ENCODE results near the gene SLC12A8.

The SLC12A8 gene

GRCh38 chr3:125126323-125126722 lies 86.2 kb downstream of the SLC12A8 start:
- peaks cover 19 to 28% of the 10 kb centered on the region in 2 donors for H3K4me1 Mint-ChIP-seq (ENCODE audit: low read depth in 2 of 2)
- H3K9me3 Mint-ChIP-seq = no peaks in the 10 kb centered on the region
- no peaks in the 10 kb centered on the region for H3K27me3 Mint-ChIP-seq
- no peaks in the 10 kb centered on the region for H3K36me3 Mint-ChIP-seq (ENCODE audit: insufficient read depth)
- no peak overlapping the region for H3K4me3 Mint-ChIP-seq
- DNase-seq = no peak
- peak overlapping the region in 1 of 2 donors; percentile 22 for H3K27ac Mint-ChIP-seq
- ATAC-seq (replicated peaks) = no peak

GRCh38 chr3:125125821-125126245 lies 86.7 kb downstream of the SLC12A8 start:
- no peak overlapping the region for H3K4me3 Mint-ChIP-seq
- no peak overlapping the region for H3K27ac Mint-ChIP-seq
- H3K27me3 Mint-ChIP-seq = no peaks in the 10 kb centered on the region
- ATAC-seq (replicated peaks) = peak; percentile 45
- DNase-seq = no peak
- no peaks in the 10 kb centered on the region for H3K36me3 Mint-ChIP-seq (ENCODE audit: insufficient read depth)
- H3K9me3 Mint-ChIP-seq = no peaks in the 10 kb centered on the region
- peaks cover 24 to 33% of the 10 kb centered on the region in 2 donors for H3K4me1 Mint-ChIP-seq (ENCODE audit: low read depth in 2 of 2)

- H3K4me3 Mint-ChIP-seq = no peak overlapping the region
- peaks cover 38 to 45% of the 10 kb centered on the region in 2 donors for H3K4me1 Mint-ChIP-seq (ENCODE audit: low read depth in 2 of 2)
- H3K27ac Mint-ChIP-seq = no peak overlapping the region
- H3K27me3 Mint-ChIP-seq = no peaks in the 10 kb centered on the region
- no peaks in the 10 kb centered on the region for H3K36me3 Mint-ChIP-seq (ENCODE audit: insufficient read depth)
- no peak for ATAC-seq (replicated peaks)
- no peaks in the 10 kb centered on the region for H3K9me3 Mint-ChIP-seq
- DNase-seq = no peak
Measured at GRCh38 chr3:125123451-125124305, 88.9 kb downstream of the SLC12A8 start.

- Mint-ChIP-seq H3K27ac (peak overlapping the region; percentile 21 to 92), H3K27me3 (no peaks in the 10 kb centered on the region), H3K9me3 (no peaks in the 10 kb centered on the region), H3K4me1 (ENCODE audit: low read depth in 2 of 2) (peaks cover 43 to 47% of the 10 kb centered on the region in 2 donors), H3K4me3 (peak overlapping the region; percentile 74 to 79), H3K36me3 (ENCODE audit: insufficient read depth) (peaks cover 4% of the 10 kb centered on the region)
- ATAC-seq (replicated peaks) (peak; percentile 40), DNase-seq (peak in 1 of 3 experiments; percentile 16)
Measured at GRCh38 chr3:125121246-125122010, 91.1 kb downstream of the SLC12A8 start.

GRCh38 chr3:125120379-125121122 lies 92.0 kb downstream of the SLC12A8 start:
- H3K27me3 Mint-ChIP-seq = no peaks in the 10 kb centered on the region
- ATAC-seq (replicated peaks) = no peak
- DNase-seq = no peak
- H3K36me3 Mint-ChIP-seq (ENCODE audit: insufficient read depth) = peaks cover 4% of the 10 kb centered on the region
- no peaks in the 10 kb centered on the region for H3K9me3 Mint-ChIP-seq
- H3K4me1 Mint-ChIP-seq (ENCODE audit: low read depth in 2 of 2) = peaks cover 46 to 47% of the 10 kb centered on the region in 2 donors
- H3K4me3 Mint-ChIP-seq = peak overlapping the region; percentile 74 to 79
- H3K27ac Mint-ChIP-seq = peak overlapping the region in 1 of 2 donors; percentile 92

GRCh38 chr3:125119752-125120378 lies 92.7 kb downstream of the SLC12A8 start:
- Mint-ChIP-seq H3K27me3 (no peaks in the 10 kb centered on the region), H3K4me3 (peak overlapping the region; percentile 74 to 79), H3K9me3 (no peaks in the 10 kb centered on the region), H3K4me1 (ENCODE audit: low read depth in 2 of 2) (peaks cover 50% of the 10 kb centered on the region in 2 donors), H3K36me3 (ENCODE audit: insufficient read depth) (peaks cover 4% of the 10 kb centered on the region), H3K27ac (peak overlapping the region; percentile 92 to 95)
- ATAC-seq (replicated peaks) (peak; percentile 92), DNase-seq (peak; percentile 10 to 36 (median 13))

- Mint-ChIP-seq H3K27ac (peak overlapping the region; percentile 92 to 95), H3K4me3 (peak overlapping the region; percentile 36 to 50)
Measured at GRCh38 chr3:125118600-125118999, 93.9 kb downstream of the SLC12A8 start.

GRCh38 chr3:125117631-125118191 lies 94.8 kb downstream of the SLC12A8 start:
- peaks cover 4% of the 10 kb centered on the region for H3K36me3 Mint-ChIP-seq (ENCODE audit: insufficient read depth)
- DNase-seq = no peak
- H3K27ac Mint-ChIP-seq = peak overlapping the region; percentile 92 to 95
- H3K9me3 Mint-ChIP-seq = no peaks in the 10 kb centered on the region
- ATAC-seq (replicated peaks) = no peak
- H3K4me1 Mint-ChIP-seq (ENCODE audit: low read depth in 2 of 2) = peaks cover 50% of the 10 kb centered on the region in 2 donors
- no peaks in the 10 kb centered on the region for H3K27me3 Mint-ChIP-seq
- H3K4me3 Mint-ChIP-seq = no peak overlapping the region

More at GRCh38 chr3:125118600-125118999, 93.9 kb downstream of the SLC12A8 start:
- ATAC-seq (replicated peaks) = no peak
- Mint-ChIP-seq H3K36me3 (ENCODE audit: insufficient read depth) (peaks cover 4% of the 10 kb centered on the region), H3K9me3 (no peaks in the 10 kb centered on the region), H3K27me3 (no peaks in the 10 kb centered on the region), H3K4me1 (ENCODE audit: low read depth in 2 of 2) (peaks cover 47 to 50% of the 10 kb centered on the region in 2 donors)
- DNase-seq = no peak

- Mint-ChIP-seq H3K4me1 (ENCODE audit: low read depth in 2 of 2) (peaks cover 40 to 46% of the 10 kb centered on the region in 2 donors), H3K4me3 (peak overlapping the region in 1 of 2 donors; percentile 67), H3K27ac (peak overlapping the region in 1 of 2 donors; percentile 87), H3K36me3 (ENCODE audit: insufficient read depth) (peaks cover 4% of the 10 kb centered on the region), H3K9me3 (no peaks in the 10 kb centered on the region), H3K27me3 (no peaks in the 10 kb centered on the region)
- DNase-seq (no peak), ATAC-seq (replicated peaks) (no peak)
Measured at GRCh38 chr3:125116311-125117080, 96.1 kb downstream of the SLC12A8 start.

- peaks cover 36 to 40% of the 10 kb centered on the region in 2 donors for H3K4me1 Mint-ChIP-seq (ENCODE audit: low read depth in 2 of 2)
- peak overlapping the region; percentile 45 to 63 for H3K4me3 Mint-ChIP-seq
- no peaks in the 10 kb centered on the region for H3K9me3 Mint-ChIP-seq
- no peak for ATAC-seq (replicated peaks)
- H3K27ac Mint-ChIP-seq = peak overlapping the region in 1 of 2 donors; percentile 70
- no peaks in the 10 kb centered on the region for H3K27me3 Mint-ChIP-seq
- H3K36me3 Mint-ChIP-seq (ENCODE audit: insufficient read depth) = peaks cover 4% of the 10 kb centered on the region
- no peak for DNase-seq
Measured at GRCh38 chr3:125115640-125116039, 96.9 kb downstream of the SLC12A8 start.

- no peak for ATAC-seq (replicated peaks)
- DNase-seq = no peak
- no peaks in the 10 kb centered on the region for H3K36me3 Mint-ChIP-seq (ENCODE audit: insufficient read depth)
- H3K27me3 Mint-ChIP-seq = no peaks in the 10 kb centered on the region
- no peaks in the 10 kb centered on the region for H3K9me3 Mint-ChIP-seq
- no peak overlapping the region for H3K4me3 Mint-ChIP-seq
- H3K4me1 Mint-ChIP-seq (ENCODE audit: low read depth in 2 of 2) = peaks cover 19 to 20% of the 10 kb centered on the region in 2 donors
- no peak overlapping the region for H3K27ac Mint-ChIP-seq
Measured at GRCh38 chr3:125112981-125113380, 99.6 kb downstream of the SLC12A8 start.

All from effector memory CD8-positive, alpha-beta T cell (primary cell).